Astrocyte (in vitro differentiated cells and primary cell): ENCODE data around the gene TRPM2.

Experiments used
- CTCF ChIP-seq: IDR thresholded peaks from 2 replicates; pipeline ENCODE4 v1.5.1; 2011; ENCODE audit warnings: low read depth, mild to moderate bottlenecking, inconsistent platforms, low read length, moderate library complexity; ENCODE audit not compliant: insufficient read depth
- EZH2 ChIP-seq: IDR thresholded peaks from 2 replicates; pipeline ENCODE4 v1.6.1; 2012; ENCODE audit warnings: mild to moderate bottlenecking, low read length, inconsistent platforms; ENCODE audit not compliant: insufficient read depth

- TF ChIP-seq CTCF, result no peak
- TF ChIP-seq EZH2, result no peak
Observed at GRCh38 chr21:44436111-44436611, 82.7 kb downstream of the TRPM2 start.
